ENCODE data around the gene DSN1. TPM values are rescaled to one million over a fixed set of nuclear protein-coding genes. Genes with fewer than 3 reads are reported as not detected.

DSN1 gene
- total and polyA plus RNA-seq, 10 of the 15 experiments (the other 5 are each of a cell fraction or from before 2014, with no cell fraction given), result 15.3 to 33.1 (median 21.7) TPM

- Histone ChIP-seq H3K27ac (ENCODE audit: control insufficient read depth, insufficient read depth) (no peak overlapping the region), H3K27me3 (replicated peaks in 1 of 2; ENCODE audit: control insufficient read depth in 2 of 2, insufficient read depth in 2 of 2, low read length in 1 of 2) (no peaks in the 10 kb centered on the region), H3K4me3 (no peak overlapping the region), H3K36me3 (ENCODE audit: control insufficient read depth in 2 of 2, insufficient read depth in 2 of 2, low read length in 1 of 2) (no peaks in the 10 kb centered on the region; a peak in 2 of 4 replicates), H4K20me1 (ENCODE audit: control insufficient read depth, insufficient read depth) (no peaks in the 10 kb centered on the region), H2AFZ (ENCODE audit: control insufficient read depth, low read depth, low read length) (no peak overlapping the region), H3K9me3 (replicated peaks; ENCODE audit: control insufficient read depth, insufficient read depth, low read length) (no peaks in the 10 kb centered on the region), H3K9ac (ENCODE audit: control insufficient read depth, insufficient read depth, low read length) (no peak overlapping the region), H3K4me1 (ENCODE audit: control insufficient read depth, insufficient read depth, low read length) (peaks cover 13% of the 10 kb centered on the region), H3K79me2 (ENCODE audit: control insufficient read depth, insufficient read depth, low read length) (no peaks in the 10 kb centered on the region), H3K4me2 (ENCODE audit: control insufficient read depth, insufficient read depth) (no peak overlapping the region)
- SMC1A ChIA-PET (ENCODE audit: uncharacterized antibody, unreplicated experiment), result no interaction called here
- POLR2A ChIA-PET, result no interaction called here
- RAD21 ChIA-PET (ENCODE audit: unreplicated experiment), result no interaction called here
- CTCF ChIA-PET, result no interaction called here
- in situ Hi-C loops (cut with MboI) (no loop called here), intact Hi-C loops (cut with micrococcal nuclease; ENCODE audit: unreplicated experiment) (no loop called here)
- no peak for TF ChIP-seq ZBTB4 (CRISPR knock-in tag; IDR thresholded peaks at IDR 0.05)
- no peak for TF ChIP-seq IKZF1 (conservative IDR thresholded peaks at IDR 0.05)
- TF ChIP-seq BMI1 (IDR thresholded peaks at IDR 0.05; ENCODE audit: borderline replicate concordance), result no peak
- no peak for TF ChIP-seq POLR2AphosphoS5 (IDR thresholded peaks at IDR 0.05; ENCODE audit: low read length)
- no peak for TF ChIP-seq NFYA (IDR thresholded peaks at IDR 0.05; ENCODE audit: borderline replicate concordance, low read depth, low read length)
- no peak for TF ChIP-seq JUND (IDR thresholded peaks at IDR 0.05; ENCODE audit: low read depth, low read length)
- TF ChIP-seq MYC (IDR thresholded peaks at IDR 0.05; ENCODE audit: insufficient read depth, insufficient read length, insufficient replicate concordance, low read length, severe bottlenecking), result no peak
- TF ChIP-seq CHD4 (IDR thresholded peaks at IDR 0.05), result no peak
- TF ChIP-seq GATAD2B (conservative IDR thresholded peaks at IDR 0.05; ENCODE audit: low read depth), result no peak
- TF ChIP-seq ZNF207 (IDR thresholded peaks at IDR 0.05; ENCODE audit: borderline replicate concordance), result no peak
- no peak for TF ChIP-seq BACH1 (IDR thresholded peaks at IDR 0.05; ENCODE audit: borderline replicate concordance)
- TF ChIP-seq POU2F2 (IDR thresholded peaks at IDR 0.05; ENCODE audit: borderline replicate concordance, low read depth, low read length), result no peak
- no peak for TF ChIP-seq NR2C1 (IDR thresholded peaks at IDR 0.05)
- TF ChIP-seq SUPT20H (IDR thresholded peaks at IDR 0.05; ENCODE audit: borderline replicate concordance, control insufficient read depth, low read depth, low read length), result no peak
- WGBS (ENCODE audit: insufficient coverage, insufficient replicate concordance, low lambda C conversion rate, missing lambda C conversion rate), result 74% methylated on average over 6 of the region's 6 CpGs
- DNase-seq (ENCODE audit: low read depth, low spot score) (no peak), FAIRE-seq (no peak), ATAC-seq (no peak)
- BruUV-seq (replicated peaks), result no TSS peak
Observed at GRCh38 chr20:36779656-36780025, 6.1 kb upstream of the DSN1 start.
